ENCODE data around the gene KCNMA1.

The KCNMA1 gene

GRCh38 chr10:77474939-77475338, 162.7 kb downstream of the KCNMA1 start:
- DNase-seq, result no peak

GRCh38 chr10:77474386-77474785, 163.2 kb downstream of the KCNMA1 start:
- DNase-seq, result no peak

GRCh38 chr10:77472146-77472545, 165.5 kb downstream of the KCNMA1 start:
- DNase-seq, result no peak

GRCh38 chr10:77471069-77471536, 166.5 kb downstream of the KCNMA1 start:
- DNase-seq, result no peak

- DNase-seq, result no peak
Measured at GRCh38 chr10:77467422-77467963, 170.1 kb downstream of the KCNMA1 start.

GRCh38 chr10:77463967-77464745, 173.5 kb downstream of the KCNMA1 start:
- no peak for DNase-seq

GRCh38 chr10:77463499-77463898, 174.1 kb downstream of the KCNMA1 start:
- no peak for DNase-seq

- DNase-seq, result no peak
Measured at GRCh38 chr10:77461636-77462296, 175.8 kb downstream of the KCNMA1 start.

- no peak for DNase-seq
Measured at GRCh38 chr10:77459905-77460304, 177.7 kb downstream of the KCNMA1 start.

GRCh38 chr10:77458986-77459590, 178.5 kb downstream of the KCNMA1 start:
- no peak for DNase-seq

- DNase-seq, result no peak
Measured at GRCh38 chr10:77457721-77458120, 179.9 kb downstream of the KCNMA1 start.

GRCh38 chr10:77457266-77457665, 180.3 kb downstream of the KCNMA1 start:
- DNase-seq, result no peak

- no peak for DNase-seq
Measured at GRCh38 chr10:77456414-77456813, 181.2 kb downstream of the KCNMA1 start.

- DNase-seq, result no peak
Measured at GRCh38 chr10:77455561-77455960, 182.0 kb downstream of the KCNMA1 start.

GRCh38 chr10:77452952-77453564, 184.6 kb downstream of the KCNMA1 start:
- no peak for DNase-seq

- no peak for DNase-seq
Measured at GRCh38 chr10:77451886-77452285, 185.7 kb downstream of the KCNMA1 start.

GRCh38 chr10:77448226-77448625, 189.4 kb downstream of the KCNMA1 start:
- no peak for DNase-seq

GRCh38 chr10:77446700-77447099, 190.9 kb downstream of the KCNMA1 start:
- DNase-seq, result no peak

GRCh38 chr10:77445547-77445946, 192.1 kb downstream of the KCNMA1 start:
- no peak for DNase-seq

- DNase-seq, result no peak
Measured at GRCh38 chr10:77444041-77444440, 193.6 kb downstream of the KCNMA1 start.

GRCh38 chr10:77442699-77443189, 194.9 kb downstream of the KCNMA1 start:
- no peak for DNase-seq

GRCh38 chr10:77441353-77442166, 196.0 kb downstream of the KCNMA1 start:
- DNase-seq, result no peak

Data from stimulated activated CD8-positive, alpha-beta memory T cell treated with anti-CD3 and anti-CD28 coated beads, Interleukin-4, amount 100 ng/mL, for 48 hours (primary cell).